Measurements from ENCODE around the gene NFXL1. TPM values are rescaled to one million over a fixed set of nuclear protein-coding genes. Genes with fewer than 3 reads are reported as not detected.
A peak's percentile ranks its signal among the peaks of the same experiment; 100 is the strongest.

Gene NFXL1
- total RNA-seq, 2 donors from 2014 or later, result 11.1 to 12.9 TPM

GRCh38 chr4:47839259-47839658 is 75.1 kb downstream of the NFXL1 start:
- intact Hi-C loops (cut with DNase I, micrococcal nuclease), result no loop called here
- DNase-seq (no peak), ATAC-seq (no peak)

- no peak for DNase-seq
- intact Hi-C loops (cut with DNase I, micrococcal nuclease), result no loop called here
These were observed 75.9 kb downstream of the NFXL1 start for GRCh38 chr4:47838445-47838844.

GRCh38 chr4:47837908-47838294 is 76.5 kb downstream of the NFXL1 start, which contains the start of gene CORIN:
CORIN (minus strand) TSS chr4:47838067; CDS start chr4:47837949, 118 bp downstream.
- intact Hi-C loops (cut with DNase I, micrococcal nuclease), result no loop called here
- peak; percentile 23 for ATAC-seq
- peak in 1 of 2 donors; percentile 23 for DNase-seq

More at GRCh38 chr4:47838445-47838844, 75.9 kb downstream of the NFXL1 start:
- ATAC-seq, result no peak

GRCh38 chr4:47837094-47837907 is 77.1 kb downstream of the NFXL1 start:
- DNase-seq (peak in 1 of 2 donors; percentile 58), ATAC-seq (peak; percentile 71)
- intact Hi-C loops (cut with DNase I, micrococcal nuclease), result no loop called here

GRCh38 chr4:47836641-47837093 is 77.7 kb downstream of the NFXL1 start:
- ATAC-seq (peak; percentile 96), DNase-seq (peak; percentile 65 to 81)
- intact Hi-C loops (cut with DNase I, micrococcal nuclease), result no loop called here

DNA sequence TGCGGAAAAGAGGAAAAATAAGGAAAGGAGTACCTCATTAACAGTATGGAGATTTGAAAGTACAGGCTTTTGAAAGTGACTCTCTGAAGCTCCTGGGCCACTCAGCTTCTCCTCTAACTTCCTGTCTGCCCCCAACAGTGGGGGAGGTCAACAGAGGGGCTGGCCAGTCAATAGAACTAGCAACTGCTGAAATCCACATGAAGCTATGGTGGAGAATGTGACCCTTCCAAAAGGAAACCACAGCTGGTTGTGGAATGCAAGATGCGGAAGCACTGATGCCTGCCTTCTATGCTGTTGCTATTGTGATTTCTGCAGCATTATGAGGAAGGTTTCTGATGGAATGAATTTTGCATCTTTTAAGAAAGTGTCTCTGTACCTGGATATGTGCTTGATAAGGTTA is 78.9 kb downstream of the NFXL1 start:
- DNase-seq (no peak), ATAC-seq (no peak)
- intact Hi-C loops (cut with DNase I, micrococcal nuclease), result no loop called here

- DNase-seq, result no peak
- intact Hi-C loops (cut with DNase I, micrococcal nuclease), result no loop called here
- ATAC-seq, result peak; percentile 84
These were observed 83.2 kb downstream of the NFXL1 start for GRCh38 chr4:47831026-47831679.

- intact Hi-C loops (cut with DNase I, micrococcal nuclease), result no loop called here
- ATAC-seq (no peak), DNase-seq (no peak)
These were observed 83.9 kb downstream of the NFXL1 start for GRCh38 chr4:47830265-47831025.

GRCh38 chr4:47829438-47829837 is 84.9 kb downstream of the NFXL1 start:
- ATAC-seq (no peak), DNase-seq (no peak)
- intact Hi-C loops (cut with DNase I, micrococcal nuclease), result no loop called here

DNA sequence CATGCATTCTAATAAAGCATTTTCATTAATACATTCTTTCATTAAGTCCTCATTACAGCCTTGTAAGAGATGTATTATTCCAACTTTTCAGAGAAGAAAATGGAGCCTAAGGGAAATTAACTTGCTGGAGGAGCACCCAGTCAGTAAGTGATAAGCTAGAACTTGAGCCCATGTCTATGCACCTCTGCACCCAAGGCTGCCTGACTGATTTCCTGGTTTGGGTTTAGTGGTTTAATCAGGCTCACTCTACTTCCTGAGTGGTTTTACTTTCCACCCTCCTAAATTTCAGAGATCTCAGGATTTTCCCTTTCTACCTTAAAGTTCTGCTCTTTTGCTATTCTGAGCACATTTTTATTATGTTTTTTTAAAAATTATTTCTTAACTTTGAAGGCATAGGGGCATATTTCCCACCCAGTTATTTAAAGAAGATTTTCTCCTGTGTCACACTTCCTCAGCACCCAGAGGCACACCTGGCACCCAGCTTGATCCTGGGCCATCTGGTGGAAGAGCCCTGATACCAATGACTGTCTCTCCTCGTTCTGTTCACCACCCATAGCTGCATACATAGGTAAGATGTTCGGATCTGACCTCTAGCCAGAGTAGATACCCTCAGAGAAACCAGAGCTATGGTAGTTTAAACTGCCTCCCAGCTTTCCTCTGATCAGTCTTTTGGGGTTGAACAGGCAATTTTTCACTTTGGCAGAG is 86.9 kb downstream of the NFXL1 start:
- intact Hi-C loops (cut with DNase I, micrococcal nuclease), result no loop called here
- DNase-seq (no peak), ATAC-seq (no peak)

GRCh38 chr4:47824840-47825239 is 89.5 kb downstream of the NFXL1 start:
- no peak for DNase-seq

GRCh38 chr4:47819178-47819577 is 95.2 kb downstream of the NFXL1 start:
- intact Hi-C loops (cut with DNase I, micrococcal nuclease), result no loop called here
- ATAC-seq (no peak), DNase-seq (no peak)

More at GRCh38 chr4:47824840-47825239, 89.5 kb downstream of the NFXL1 start:
- intact Hi-C loops (cut with DNase I, micrococcal nuclease), result no loop called here
- ATAC-seq, result no peak

DNA sequence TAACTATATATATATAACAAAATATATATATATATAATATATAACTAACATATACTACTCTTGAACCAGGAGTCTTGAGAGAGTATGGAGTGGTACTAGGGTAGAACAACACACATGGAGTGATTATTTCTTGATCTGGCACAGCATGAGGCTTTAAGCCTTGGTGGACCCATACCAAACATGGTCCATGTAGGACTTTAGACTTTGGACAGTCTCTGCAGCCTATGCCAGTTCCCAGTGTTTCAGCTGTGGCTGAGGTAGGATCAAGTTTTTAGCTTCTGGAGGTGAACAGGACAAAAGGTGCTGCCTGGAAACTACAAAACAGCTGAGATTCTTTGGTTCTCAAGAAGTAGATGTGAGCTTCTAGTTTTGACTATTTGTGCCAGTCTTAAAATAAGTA is 97.1 kb downstream of the NFXL1 start:
- intact Hi-C loops (cut with DNase I, micrococcal nuclease), result no loop called here
- ATAC-seq (no peak), DNase-seq (no peak)

DNA sequence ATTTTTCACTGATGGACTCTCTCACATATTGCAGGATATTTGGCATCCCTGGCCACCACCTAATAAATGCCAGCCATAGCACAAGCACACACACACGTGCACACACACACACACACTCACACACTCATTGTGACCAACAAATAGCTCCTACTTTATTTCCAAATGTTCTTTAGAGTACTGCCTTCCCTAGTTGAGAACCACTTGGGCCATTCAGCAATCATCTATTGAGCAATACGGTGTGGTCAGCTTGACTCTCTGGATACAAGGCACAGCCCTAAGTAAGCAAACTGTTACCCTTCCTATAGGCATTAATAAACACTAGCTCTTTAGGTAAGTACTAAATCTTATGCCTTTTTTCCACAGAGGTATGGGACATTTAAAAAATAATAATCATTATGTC is 97.6 kb downstream of the NFXL1 start:
- no peak for DNase-seq
- ATAC-seq, result no peak
- intact Hi-C loops (cut with DNase I, micrococcal nuclease), result no loop called here

- ATAC-seq (no peak), DNase-seq (no peak)
- intact Hi-C loops (cut with DNase I, micrococcal nuclease), result no loop called here
These were observed 99.6 kb downstream of the NFXL1 start for GRCh38 chr4:47814618-47815295.

DNA sequence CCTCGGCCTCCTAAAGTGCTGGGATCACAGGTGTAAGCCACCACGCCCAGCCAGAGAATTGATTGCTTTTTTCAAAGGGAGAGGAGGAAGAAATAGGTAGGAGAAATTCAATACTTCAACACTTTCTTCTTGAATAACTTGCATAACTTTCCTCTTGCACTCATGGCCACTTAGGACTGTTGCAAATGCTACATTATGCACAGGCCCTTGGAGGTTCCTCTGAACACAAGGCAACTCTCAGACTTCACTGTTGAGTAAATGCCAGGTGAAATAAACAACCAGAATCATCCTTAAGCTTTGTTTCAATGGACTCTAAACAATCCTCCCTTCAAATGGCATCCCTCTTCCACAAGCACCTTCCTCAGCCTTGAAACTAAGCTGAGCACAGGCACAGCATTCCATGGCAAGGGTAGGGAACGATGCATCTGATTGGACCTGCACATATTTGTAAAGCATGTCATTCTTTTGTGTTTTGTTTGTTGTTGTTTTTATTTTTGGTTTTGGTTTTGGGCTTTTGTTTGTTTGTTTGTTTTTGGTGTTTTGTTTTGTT is 104.7 kb downstream of the NFXL1 start:
- no peak for ATAC-seq
- intact Hi-C loops (cut with DNase I, micrococcal nuclease), result no loop called here

DNA sequence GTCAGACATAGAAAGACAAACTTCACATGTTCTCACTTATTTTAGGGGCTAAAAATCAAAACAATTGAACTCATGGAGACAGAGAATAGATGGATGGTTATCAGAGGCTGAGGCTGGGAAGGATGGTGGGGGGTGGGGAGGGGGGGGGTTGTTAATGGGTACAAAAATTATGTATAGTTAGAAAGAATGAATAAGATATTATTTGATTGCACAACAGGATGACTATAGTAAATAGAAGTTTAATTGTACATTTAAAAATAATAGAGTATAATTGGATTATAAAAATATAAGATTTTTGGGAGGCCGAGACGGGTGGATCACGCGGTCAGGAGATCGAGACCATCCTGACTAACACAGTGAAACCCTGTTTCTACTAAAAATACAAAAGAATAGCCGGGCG is 109.8 kb downstream of the NFXL1 start:
- intact Hi-C loops (cut with DNase I, micrococcal nuclease), result no loop called here
- DNase-seq (no peak), ATAC-seq (no peak)

More for the DNA sequence above, 104.7 kb downstream of the NFXL1 start:
- no peak for DNase-seq

- ATAC-seq, result no peak
- intact Hi-C loops (cut with DNase I, micrococcal nuclease), result no loop called here
- DNase-seq, result no peak
These were observed 112.8 kb downstream of the NFXL1 start for GRCh38 chr4:47801481-47802002.
